Chondrocyte (in vitro differentiated cells): ENCODE measurements around the gene HDAC4. TPM values are rescaled to one million over a fixed set of nuclear protein-coding genes. Genes with fewer than 3 reads are reported as not detected.

Experiments
- DNase-seq: peaks from one replicate; pipeline ENCODE4 v3.0.0; 2021; ENCODE audit warnings: mixed read lengths, low spot score
- H3K27ac Mint-ChIP-seq: one replicate; pipeline ENCODE4 v1.8.0; 2021; ENCODE audit warnings: mild to moderate bottlenecking, moderate library complexity, mixed read lengths; ENCODE audit not compliant: unreplicated experiment
- H3K27me3 Mint-ChIP-seq: 2 replicates; pipeline ENCODE4 v1.8.0; 2021; ENCODE audit warnings: low read depth, mixed read lengths
- H3K36me3 Mint-ChIP-seq: 2 replicates; pipeline ENCODE4 v1.8.0; 2021; ENCODE audit warnings: low read depth, mixed read lengths
- H3K4me1 Mint-ChIP-seq: 2 replicates; pipeline ENCODE4 v1.8.0; 2021; ENCODE audit warnings: low read depth, mild to moderate bottlenecking, mixed read lengths
- H3K4me3 Mint-ChIP-seq: one replicate; pipeline ENCODE4 v1.8.0; 2021; ENCODE audit warnings: mild to moderate bottlenecking, moderate library complexity, mixed read lengths; ENCODE audit not compliant: unreplicated experiment
- H3K9me3 Mint-ChIP-seq: 2 replicates; pipeline ENCODE4 v1.8.0; 2021; ENCODE audit warnings: low read depth, mixed read lengths
- CTCF ChIP-seq: fragments of 200-600 bp; sonication (generic); IDR thresholded peaks from 2 replicates; pipeline ENCODE4 v1.5.0; 2021; ENCODE audit warnings: antibody characterized with exemption, mild to moderate bottlenecking, moderate library complexity
- total RNA-seq: library from RNA; stranded (reverse); gene quantifications from 3 replicates; pipeline ENCODE4 v1.2.1, GENCODE V29; 2021

The HDAC4 gene
- total RNA-seq, 1 donor from 2014 or later = 22.3 TPM

- peaks cover 34% of the 10 kb centered on the region for H3K4me1 Mint-ChIP-seq
- no peaks in the 10 kb centered on the region for H3K9me3 Mint-ChIP-seq
- no peak for TF ChIP-seq CTCF
- H3K27ac Mint-ChIP-seq = no peak overlapping the region
- H3K27me3 Mint-ChIP-seq = peaks cover 6% of the 10 kb centered on the region
- no peak for DNase-seq
- no peak overlapping the region for H3K4me3 Mint-ChIP-seq
- H3K36me3 Mint-ChIP-seq = no peaks in the 10 kb centered on the region
Measured at GRCh38 chr2:239022437-239023260, 378.2 kb downstream of the HDAC4 start.

- H3K4me1 Mint-ChIP-seq = peaks cover 26% of the 10 kb centered on the region
- no peak overlapping the region for H3K27ac Mint-ChIP-seq
- H3K36me3 Mint-ChIP-seq = no peaks in the 10 kb centered on the region
- peaks cover 6% of the 10 kb centered on the region for H3K27me3 Mint-ChIP-seq
- peak; percentile 72 for DNase-seq
- TF ChIP-seq CTCF = no peak
- no peak overlapping the region for H3K4me3 Mint-ChIP-seq
- H3K9me3 Mint-ChIP-seq = no peaks in the 10 kb centered on the region
Measured at GRCh38 chr2:239021651-239022436, 379.0 kb downstream of the HDAC4 start.

GRCh38 chr2:239021224-239021623 lies 379.6 kb downstream of the HDAC4 start:
- H3K36me3 Mint-ChIP-seq = no peaks in the 10 kb centered on the region
- DNase-seq = peak; percentile 30
- peaks cover 20% of the 10 kb centered on the region for H3K4me1 Mint-ChIP-seq
- H3K4me3 Mint-ChIP-seq = no peak overlapping the region
- TF ChIP-seq CTCF = no peak
- H3K9me3 Mint-ChIP-seq = no peaks in the 10 kb centered on the region
- H3K27ac Mint-ChIP-seq = no peak overlapping the region
- H3K27me3 Mint-ChIP-seq = peaks cover 6% of the 10 kb centered on the region

GRCh38 chr2:239020541-239021041 lies 380.2 kb downstream of the HDAC4 start:
- no peak for TF ChIP-seq CTCF
- DNase-seq = peak; percentile 61
- Mint-ChIP-seq H3K4me3 (no peak overlapping the region), H3K4me1 (peaks cover 14% of the 10 kb centered on the region), H3K36me3 (no peaks in the 10 kb centered on the region), H3K9me3 (no peaks in the 10 kb centered on the region), H3K27ac (no peak overlapping the region), H3K27me3 (peaks cover 11% of the 10 kb centered on the region)

- Mint-ChIP-seq H3K9me3 (no peaks in the 10 kb centered on the region), H3K27me3 (peaks cover 14% of the 10 kb centered on the region), H3K36me3 (no peaks in the 10 kb centered on the region), H3K4me3 (no peak overlapping the region), H3K27ac (no peak overlapping the region), H3K4me1 (no peaks in the 10 kb centered on the region)
- DNase-seq = no peak
- no peak for TF ChIP-seq CTCF
Measured at GRCh38 chr2:239019183-239019581, 381.6 kb downstream of the HDAC4 start.
